H1 (cell line): Measurements from ENCODE around the gene CUL2. TPM values are rescaled to one million over a fixed set of nuclear protein-coding genes. Genes with fewer than 3 reads are reported as not detected.
"Not testable (repeated sequence)": the region's sequence is repeated elsewhere in the genome, so short reads cannot be mapped to it uniquely, and the experiment has no call there.

Experiments used
- CTCF ChIA-PET: fragments of 300-600 bp; sonication (Branson Sonifier 250); formaldehyde crosslinking; loops from one replicate; lab custom pipeline; 2021; ENCODE audit not compliant: partially characterized antibody; lab: Charles Lee
- POLR2A ChIA-PET: fragments of 300-600 bp; sonication (Branson Sonifier 250); formaldehyde crosslinking; loops from one replicate; lab custom pipeline; 2021; ENCODE audit warnings: inconsistent platforms; ENCODE audit not compliant: partially characterized antibody; lab: Charles Lee
- DNase-seq, 2 experiments: peaks; one replicate each; pipeline versions ENCODE4 v3.0.0 to v3.0.0-alpha.2; 2010 to 2022; ENCODE audit warnings: low spot score in 2 of 2, low read depth in 1 of 2, mixed read lengths in 1 of 2
- FAIRE-seq: peaks from 2 replicates; lab custom pipeline; 2011; peaks lifted over from hg19 to GRCh38; lab: Jason Lieb, UNC
- H2AFZ ChIP-seq: 2 replicates; pipeline ENCODE4 v1.8.1; 2012; ENCODE audit warnings: low read length, inconsistent platforms
- H2AK5ac ChIP-seq: 2 replicates; pipeline ENCODE4 v1.6.1; 2013; ENCODE audit warnings: low read depth, low read length
- H2BK120ac ChIP-seq: replicated peaks from 2 replicates; pipeline ENCODE3; 2013; ENCODE audit warnings: low read depth, low read length, inconsistent platforms
- H2BK12ac ChIP-seq: 2 replicates; pipeline ENCODE4 v1.6.1; 2013; ENCODE audit warnings: low read depth, low read length
- H2BK15ac ChIP-seq: 2 replicates; pipeline ENCODE4 v1.6.1; 2013; ENCODE audit warnings: low read length
- H2BK20ac ChIP-seq: 2 replicates; pipeline ENCODE4 v1.6.1; 2013; ENCODE audit warnings: low read length
- H2BK5ac ChIP-seq: 2 replicates; pipeline ENCODE4 v1.6.1; 2013; ENCODE audit warnings: low read depth, low read length
- H3K14ac ChIP-seq: 2 replicates; pipeline ENCODE4 v1.6.1; 2013; ENCODE audit warnings: inconsistent platforms; ENCODE audit not compliant: insufficient read length
- H3K18ac ChIP-seq: 2 replicates; pipeline ENCODE4 v1.6.1; 2013; ENCODE audit warnings: low read length; ENCODE audit errors: extremely low read depth
- H3K23ac ChIP-seq: 2 replicates; pipeline ENCODE4 v1.6.1; 2013; ENCODE audit warnings: inconsistent platforms; ENCODE audit not compliant: insufficient read length
- H3K23me2 ChIP-seq: 2 replicates; pipeline ENCODE4 v1.6.1; 2013; ENCODE audit warnings: low read depth, low read length
- H3K27ac ChIP-seq: 2 replicates; pipeline ENCODE4 v1.6.1; 2011; ENCODE audit warnings: low read depth, low read length, inconsistent platforms
- H3K27me3 ChIP-seq, 4 experiments: replicated peaks in 1 of 4; 1 replicate in 1 of 4; 2 replicates in 3 of 4; pipeline versions ENCODE4 v1.6.1 to v1.8.1; 2011 to 2013; ENCODE audit warnings: low read length in 3 of 4, mild to moderate bottlenecking in 3 of 4, inconsistent platforms in 2 of 4, mixed read lengths in 2 of 4, moderate library complexity in 1 of 4; ENCODE audit not compliant: control insufficient read depth in 3 of 4, insufficient read depth in 3 of 4; ENCODE audit errors: extremely low read depth in 1 of 4
- H3K36me3 ChIP-seq, 4 experiments: 2 replicates each; pipeline versions ENCODE4 v1.6.1 to v1.8.1; 2011 to 2013; ENCODE audit warnings: mild to moderate bottlenecking in 4 of 4, low read length in 3 of 4, moderate library complexity in 2 of 4, control low read depth in 1 of 4, inconsistent platforms in 1 of 4; ENCODE audit not compliant: insufficient read depth in 4 of 4, control insufficient read depth in 2 of 4
- H3K4ac ChIP-seq: replicated peaks from 2 replicates; pipeline ENCODE3; 2013; ENCODE audit warnings: low read length, low read depth, mixed read lengths, inconsistent platforms; ENCODE audit not compliant: insufficient read length
- H3K4me1 ChIP-seq, 4 experiments: replicated peaks in 1 of 4; 1 replicate in 1 of 4; 2 replicates in 3 of 4; pipeline versions ENCODE4 v1.6.1 to v1.8.1; 2011 to 2013; ENCODE audit warnings: low read length in 3 of 4, inconsistent platforms in 2 of 4, mixed read lengths in 1 of 4; ENCODE audit not compliant: insufficient read depth in 4 of 4, control insufficient read depth in 3 of 4
- H3K4me2 ChIP-seq, 2 experiments: 2 replicates each; pipeline versions ENCODE4 v1.6.1 to v1.8.1; 2011 to 2013; ENCODE audit warnings: low read depth in 2 of 2, low read length in 2 of 2, control low read depth in 1 of 2, inconsistent platforms in 1 of 2, mild to moderate bottlenecking in 1 of 2; ENCODE audit not compliant: insufficient read depth in 1 of 2
- H3K4me3 ChIP-seq, 4 experiments: fragments of 200-600, 300-600 bp in 1 of 4; sonication (generic), shearing (Covaris generic), sonication (Bioruptor Twin) in 1 of 4; 2 replicates each; pipeline versions ENCODE4 v1.5.1 to v1.8.1; 2011 to 2016; ENCODE audit warnings: low read length in 4 of 4, low read depth in 3 of 4, control low read depth in 2 of 4, inconsistent platforms in 2 of 4, mild to moderate bottlenecking in 2 of 4, mixed read lengths in 1 of 4, moderate library complexity in 1 of 4; ENCODE audit not compliant: insufficient read depth in 2 of 4; ENCODE audit errors: extremely low read depth in 1 of 4
- H3K56ac ChIP-seq: replicated peaks from 2 replicates; pipeline ENCODE3; 2013; ENCODE audit warnings: low read depth, mild to moderate bottlenecking, mixed read lengths, low read length, inconsistent platforms; ENCODE audit not compliant: insufficient read length
- H3K79me1 ChIP-seq: 2 replicates; pipeline ENCODE4 v1.6.1; 2013; ENCODE audit warnings: low read depth, low read length, control low read depth
- H3K79me2 ChIP-seq, 2 experiments: 2 replicates each; pipeline versions ENCODE4 v1.6.1 to v1.8.1; 2012 to 2013; ENCODE audit warnings: low read length in 2 of 2, mild to moderate bottlenecking in 2 of 2, inconsistent platforms in 1 of 2; ENCODE audit not compliant: insufficient read depth in 2 of 2, control insufficient read depth in 1 of 2
- H3K9ac ChIP-seq, 4 experiments: replicated peaks in 1 of 4; 1 replicate in 1 of 4; 2 replicates in 3 of 4; pipeline versions ENCODE4 v1.6.1 to v1.8.1; 2011 to 2013; ENCODE audit warnings: low read depth in 3 of 4, low read length in 3 of 4, control low read depth in 2 of 4, mild to moderate bottlenecking in 2 of 4, moderate library complexity in 2 of 4, inconsistent platforms in 1 of 4; ENCODE audit errors: extremely low read depth in 1 of 4
- H3K9me3 ChIP-seq, 2 experiments: 2 replicates each; pipeline versions ENCODE4 v1.6.1 to v1.8.1; 2012 to 2013; ENCODE audit warnings: mild to moderate bottlenecking in 2 of 2, moderate library complexity in 2 of 2, control low read depth in 1 of 2, inconsistent platforms in 1 of 2, low read depth in 1 of 2, low read length in 1 of 2, mixed read lengths in 1 of 2; ENCODE audit not compliant: insufficient read depth in 2 of 2
- H4K20me1 ChIP-seq, 2 experiments: replicated peaks in 1 of 2; 2 replicates each; pipeline versions ENCODE3 to v1.8.1; 2011 to 2013; ENCODE audit warnings: inconsistent platforms in 2 of 2, low read length in 2 of 2, mild to moderate bottlenecking in 1 of 2; ENCODE audit not compliant: insufficient read depth in 2 of 2, control insufficient read depth in 1 of 2
- H4K5ac ChIP-seq: 2 replicates; pipeline ENCODE4 v1.6.1; 2013; ENCODE audit warnings: low read length, low read depth, mixed read lengths, inconsistent platforms; ENCODE audit not compliant: insufficient read length
- H4K8ac ChIP-seq: 2 replicates; pipeline ENCODE4 v1.8.0; 2013; ENCODE audit warnings: mild to moderate bottlenecking, moderate library complexity, low read length, inconsistent platforms; ENCODE audit not compliant: insufficient read depth; ENCODE audit errors: extremely low read depth
- H4K91ac ChIP-seq: replicated peaks from 2 replicates; pipeline ENCODE3; 2013; ENCODE audit warnings: low read length, mixed read lengths, inconsistent platforms; ENCODE audit not compliant: insufficient read length
- WGBS, 2 experiments: shearing (Covaris generic) in 1 of 2; methylation state at CpG; one replicate each; pipeline versions ENCODE4 v1.1.6 to v1.1.7; 2013 to 2015; ENCODE audit warnings: low lambda C conversion rate in 2 of 2, mixed read lengths in 2 of 2, inconsistent platforms in 1 of 2, low coverage in 1 of 2, missing lambda C conversion rate in 1 of 2; ENCODE audit not compliant: insufficient replicate concordance in 2 of 2, insufficient coverage in 1 of 2, insufficient read length in 1 of 2; ENCODE audit errors: extremely low coverage in 1 of 2, missing lambda C conversion rate in 1 of 2; 5-methylcytosine and 5-hydroxymethylcytosine counted together
- polyA plus RNA-seq, 7 experiments: library from polyadenylated mRNA; depleted of rRNA in 3 of 7; stranded (reverse) in 5 of 7; unstranded in 2 of 7; fragments of >200 nt in 5 of 7; fragments of 200-250 nt in 2 of 7; gene quantifications; 1 replicate in 5 of 7; 2 replicates in 1 of 7; 4 replicates in 1 of 7; pipeline versions ENCODE4 v1.2.1 to v1.2.3, GENCODE V29; 2011 to 2013; ENCODE audit warnings: missing spikeins in 2 of 7, mixed read lengths in 2 of 7
- total RNA-seq: library from RNA; stranded (reverse); fragmentation: NEBNext Ultra II Directional; extraction: Animal tissue kit (Norgen Biotek cat#: 25700); gene quantifications from 2 replicates; pipeline ENCODE4 v1.2.1, GENCODE V29; 2021

CUL2 gene
- total and polyA plus RNA-seq, 2 of the 8 experiments (the other 6 are each of a cell fraction or from before 2014, with no cell fraction given), result 10.2 to 43.1 TPM

DNA sequence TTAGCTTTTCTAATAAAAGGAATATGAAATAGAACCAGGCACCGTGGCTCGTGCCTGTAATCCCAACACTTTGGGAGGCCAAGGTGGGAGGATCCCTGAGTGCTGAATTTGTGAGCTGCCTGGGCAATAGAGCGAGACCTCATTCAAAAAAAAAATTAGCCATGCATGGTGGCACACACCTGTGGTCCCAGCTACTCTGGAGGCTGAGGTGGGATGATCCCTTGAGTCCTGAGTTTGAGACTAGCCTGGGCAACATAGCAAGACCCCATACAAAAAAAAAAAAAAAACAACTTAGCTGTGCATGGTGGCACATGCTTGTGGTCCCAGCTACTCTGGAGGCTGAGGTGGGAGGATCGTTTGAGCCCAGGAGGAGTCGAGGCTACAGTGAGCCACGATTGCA is 44.9 kb downstream of the CUL2 start:
- not testable (repeated sequence) for H4K91ac ChIP-seq, H3K14ac ChIP-seq, H3K27ac ChIP-seq, H3K79me1 ChIP-seq, H2BK5ac ChIP-seq, H3K27me3 ChIP-seq, H3K4ac ChIP-seq, H4K20me1 ChIP-seq, FAIRE-seq, H4K5ac ChIP-seq, H3K23ac ChIP-seq, H3K4me3 ChIP-seq, H2AFZ ChIP-seq, H3K79me2 ChIP-seq, H3K56ac ChIP-seq, H3K4me2 ChIP-seq, H2BK15ac ChIP-seq, H2AK5ac ChIP-seq, H2BK120ac ChIP-seq, H3K9me3 ChIP-seq, H3K23me2 ChIP-seq, H2BK20ac ChIP-seq, DNase-seq, H4K8ac ChIP-seq, H3K9ac ChIP-seq, H3K18ac ChIP-seq, H2BK12ac ChIP-seq
- CTCF ChIA-PET, result interaction anchor here (0.6 to 1.3 kb wide), 4 partner anchors 17 to 511 kb away, joined by 3 to 4 read pairs (median 3); no protein-coding TSS in a partner anchor
- POLR2A ChIA-PET, result interaction anchor here (0.6 kb wide), 1 partner anchor 16 kb away, joined by 3 read pairs; no protein-coding TSS in a partner anchor
- peaks cover 0 to 12% (median 1%) of the 10 kb centered on the region in 4 experiments; a peak in 1 of 8 replicates for H3K36me3 ChIP-seq
- 86% methylated on average over 6 of the region's 6 CpGs; no CpG with 5 or more reads in 1 of the 2 experiments for WGBS, 2 experiments
- H3K4me1 ChIP-seq, result peaks cover 2 to 10% (median 3%) of the 10 kb centered on the region in 4 experiments; a peak in 5 of 7 replicates
